ENCODE data around the gene TMEM182.

TMEM182 gene

DNA sequence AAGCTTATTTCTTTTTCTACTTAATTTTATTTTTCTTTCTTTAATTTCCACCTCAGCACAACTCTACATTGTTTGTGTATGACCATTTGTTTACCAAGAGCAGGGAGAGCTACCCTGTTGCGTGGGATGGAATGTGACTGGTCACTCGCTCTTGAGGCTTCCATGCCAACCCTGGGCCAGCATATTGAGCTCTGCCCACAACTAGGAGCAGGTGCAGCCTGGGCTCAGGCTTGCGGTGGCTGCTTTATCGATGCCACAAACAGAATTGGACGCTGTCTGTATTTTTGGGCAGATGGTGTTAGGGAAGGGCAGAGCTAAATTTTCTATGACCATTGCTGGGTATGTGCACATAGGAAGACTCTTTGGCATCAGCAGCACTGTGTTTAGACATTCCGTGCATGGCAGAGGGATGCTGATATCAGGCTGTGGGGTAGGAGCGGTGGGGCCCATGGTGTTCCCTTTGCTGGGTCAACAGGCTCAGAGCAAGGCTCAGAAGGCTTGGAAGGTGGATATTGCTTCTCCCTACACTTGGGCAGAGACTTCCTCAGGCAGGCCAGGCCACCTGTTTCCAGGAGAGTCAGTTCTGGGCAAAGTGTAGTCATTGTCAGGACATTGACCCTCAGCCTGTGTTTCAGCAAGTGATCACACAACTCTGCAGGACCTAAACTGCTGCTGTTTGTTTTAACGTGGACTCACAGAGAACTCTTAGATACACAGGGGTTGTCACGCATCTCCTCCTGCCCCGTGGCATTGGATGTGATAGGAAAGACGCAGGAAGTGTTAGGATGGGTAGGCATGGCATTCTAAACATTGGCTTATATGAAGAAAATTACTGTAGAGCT lies 40.2 kb downstream of the TMEM182 start:
- no peak for DNase-seq (ENCODE audit: low read depth)

- DNase-seq (ENCODE audit: low read depth): no peak
Measured at GRCh38 chr2:102803041-102803896, 41.4 kb downstream of the TMEM182 start.

- no peak for DNase-seq (ENCODE audit: low read depth)
Measured at GRCh38 chr2:102803897-102804217, 42.0 kb downstream of the TMEM182 start.

DNA sequence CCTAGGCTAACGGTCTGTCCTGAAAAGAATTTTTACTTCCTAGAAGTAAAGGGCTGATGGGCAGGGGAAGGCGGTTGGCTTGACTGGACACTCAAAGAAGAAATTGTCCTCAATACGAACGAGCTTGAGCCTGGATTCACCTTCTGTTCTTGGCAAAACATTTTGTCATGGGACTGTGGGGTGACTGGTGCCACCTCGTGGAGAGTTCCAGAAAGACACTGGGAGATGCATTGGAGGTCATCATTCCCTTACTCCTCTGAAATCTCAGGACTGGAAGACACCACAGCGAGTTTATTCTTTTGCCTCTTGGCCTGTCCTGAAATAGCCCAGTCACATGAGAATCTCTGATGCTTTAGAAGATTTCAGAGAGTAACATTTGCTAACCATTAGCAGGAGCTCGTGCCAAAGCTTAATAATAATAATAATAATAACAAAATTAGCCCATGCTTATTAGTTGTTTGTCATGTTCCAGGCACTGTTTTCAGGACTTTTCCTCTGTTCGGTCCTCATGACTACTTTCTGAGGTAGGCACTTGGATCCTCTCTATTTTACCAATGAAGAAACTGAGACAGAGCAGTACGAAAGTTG lies 44.5 kb downstream of the TMEM182 start:
- DNase-seq (ENCODE audit: low read depth): peak; percentile 22

DNA sequence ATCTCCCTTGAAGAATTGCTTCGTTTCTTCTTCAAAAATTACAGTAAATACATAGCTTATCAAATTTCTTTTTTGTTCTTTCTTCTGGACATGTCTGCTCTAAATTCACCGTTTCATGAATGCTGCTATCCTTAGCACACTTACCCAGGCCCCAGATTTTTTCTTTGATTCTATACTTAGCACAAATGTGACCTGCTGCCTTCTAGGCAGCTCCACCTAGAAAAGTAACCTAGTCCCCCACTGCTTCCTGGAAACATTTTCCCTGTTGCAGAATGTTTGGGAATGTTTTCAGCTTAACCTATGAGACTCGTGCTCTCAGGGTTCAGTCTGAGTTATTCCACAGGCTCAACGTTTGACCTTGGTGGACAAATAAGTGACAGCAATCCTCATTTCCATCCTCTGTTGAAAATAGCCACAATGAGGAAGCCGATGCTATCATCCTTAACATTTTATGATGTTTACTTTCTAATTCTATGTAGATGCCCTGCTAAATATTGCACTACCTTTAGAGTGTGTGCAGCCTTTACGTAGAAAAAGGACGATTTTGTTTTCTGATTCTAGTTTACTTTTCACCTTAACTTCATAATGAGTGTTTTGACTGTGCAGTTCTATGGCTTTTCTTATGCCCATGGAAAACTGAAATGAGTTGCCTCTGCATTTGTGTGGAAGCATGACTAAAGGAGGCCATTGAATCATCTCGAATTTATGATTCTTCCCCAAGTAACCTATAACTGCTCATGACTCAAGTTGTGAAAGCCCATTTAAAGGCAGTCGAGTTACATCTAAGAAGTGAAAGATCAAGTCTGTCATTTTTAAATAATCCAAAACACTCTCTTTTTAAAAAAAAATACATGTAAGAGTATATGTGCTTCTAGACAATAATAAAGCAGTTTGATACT lies 47.7 kb downstream of the TMEM182 start:
- DNase-seq (ENCODE audit: low read depth): no peak

DNA sequence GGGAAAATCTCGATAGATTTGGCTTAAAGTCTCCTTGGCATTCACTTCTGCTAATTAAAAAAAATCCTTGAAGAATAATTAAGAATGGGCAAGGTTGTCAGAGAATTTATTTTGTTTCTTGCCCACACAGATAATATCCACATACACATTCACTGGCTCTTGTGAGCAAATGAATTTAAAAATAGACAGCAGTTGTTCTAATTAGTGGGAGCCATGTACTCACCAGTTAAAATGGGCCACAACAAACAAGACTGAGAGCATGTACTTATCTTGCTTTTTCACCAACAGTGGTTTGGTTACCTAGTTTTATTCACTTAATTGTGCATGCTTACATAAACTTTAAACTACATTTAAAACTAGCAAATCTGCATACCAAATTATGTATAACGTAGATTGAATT lies 53.5 kb downstream of the TMEM182 start:
- DNase-seq (ENCODE audit: low read depth): no peak

GRCh38 chr2:102826904-102827303 lies 65.1 kb downstream of the TMEM182 start:
- no peak for DNase-seq (ENCODE audit: low read depth)

- DNase-seq (ENCODE audit: low read depth): no peak
Measured at GRCh38 chr2:102832789-102833188, 71.0 kb downstream of the TMEM182 start.

DNA sequence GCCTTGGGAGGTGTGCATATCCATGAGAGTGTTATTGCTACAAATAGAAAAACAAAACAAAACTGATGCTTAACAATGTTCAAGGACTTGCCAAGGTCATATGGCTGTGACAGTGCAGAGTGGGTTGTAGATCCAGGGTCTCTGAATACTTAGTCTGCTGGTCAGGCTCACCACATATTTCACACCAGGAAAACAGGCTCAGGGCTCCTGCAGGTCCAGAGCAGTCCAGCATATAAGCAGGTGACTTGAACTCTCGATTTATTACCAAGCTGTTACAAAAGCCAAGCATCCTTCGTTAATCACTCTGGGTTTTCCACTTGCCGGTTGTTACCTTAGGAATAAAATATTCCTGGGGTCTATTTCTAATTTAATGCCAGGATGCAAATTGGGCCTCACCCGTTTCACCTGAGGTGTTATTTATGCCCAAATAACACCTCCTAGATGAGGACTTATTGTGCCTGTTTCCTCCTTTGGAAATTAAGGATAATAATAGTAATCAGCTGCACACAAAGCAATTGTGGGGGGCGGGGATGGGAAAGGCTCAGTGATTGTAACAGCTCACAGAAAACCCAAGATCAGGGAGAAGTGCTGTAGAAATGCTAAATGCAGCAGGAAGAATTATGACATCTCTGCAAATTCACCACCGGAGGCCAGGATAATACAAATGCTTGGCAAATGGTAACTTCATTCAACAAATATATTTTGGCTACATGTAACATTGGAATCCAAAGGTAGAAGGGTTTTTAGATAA lies 72.9 kb downstream of the TMEM182 start:
- no peak for DNase-seq (ENCODE audit: low read depth)

DNA sequence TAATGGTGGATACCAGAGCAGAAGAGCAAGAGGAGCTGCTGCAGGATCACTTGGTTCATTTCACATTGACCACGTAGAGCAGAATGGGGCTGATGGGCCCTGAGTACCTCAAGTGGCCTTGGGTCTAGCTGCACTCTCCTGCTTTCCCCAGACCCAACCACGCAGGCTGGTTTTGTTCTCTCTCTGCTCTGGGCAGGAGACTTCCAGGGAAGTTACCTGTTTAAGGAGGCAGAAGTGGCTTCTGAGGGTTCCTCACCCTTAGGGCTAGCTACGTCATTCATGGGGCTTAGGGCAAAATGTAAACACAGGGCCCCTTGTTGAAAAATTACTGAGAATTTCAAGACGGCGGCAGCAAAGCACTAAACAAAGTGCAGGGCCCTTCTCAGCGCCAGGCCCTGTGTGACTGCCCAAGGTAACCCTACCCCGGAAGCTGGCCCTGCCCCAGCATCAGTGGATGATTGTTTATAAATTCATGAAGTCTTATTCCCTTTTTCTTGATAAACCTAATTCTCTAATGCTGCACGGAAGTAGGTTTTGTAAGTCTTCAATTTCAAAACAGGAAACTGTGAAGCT lies 75.9 kb downstream of the TMEM182 start:
- DNase-seq (ENCODE audit: low read depth): no peak

GRCh38 chr2:102839668-102840388 lies 78.0 kb downstream of the TMEM182 start:
- no peak for DNase-seq (ENCODE audit: low read depth)

DNA sequence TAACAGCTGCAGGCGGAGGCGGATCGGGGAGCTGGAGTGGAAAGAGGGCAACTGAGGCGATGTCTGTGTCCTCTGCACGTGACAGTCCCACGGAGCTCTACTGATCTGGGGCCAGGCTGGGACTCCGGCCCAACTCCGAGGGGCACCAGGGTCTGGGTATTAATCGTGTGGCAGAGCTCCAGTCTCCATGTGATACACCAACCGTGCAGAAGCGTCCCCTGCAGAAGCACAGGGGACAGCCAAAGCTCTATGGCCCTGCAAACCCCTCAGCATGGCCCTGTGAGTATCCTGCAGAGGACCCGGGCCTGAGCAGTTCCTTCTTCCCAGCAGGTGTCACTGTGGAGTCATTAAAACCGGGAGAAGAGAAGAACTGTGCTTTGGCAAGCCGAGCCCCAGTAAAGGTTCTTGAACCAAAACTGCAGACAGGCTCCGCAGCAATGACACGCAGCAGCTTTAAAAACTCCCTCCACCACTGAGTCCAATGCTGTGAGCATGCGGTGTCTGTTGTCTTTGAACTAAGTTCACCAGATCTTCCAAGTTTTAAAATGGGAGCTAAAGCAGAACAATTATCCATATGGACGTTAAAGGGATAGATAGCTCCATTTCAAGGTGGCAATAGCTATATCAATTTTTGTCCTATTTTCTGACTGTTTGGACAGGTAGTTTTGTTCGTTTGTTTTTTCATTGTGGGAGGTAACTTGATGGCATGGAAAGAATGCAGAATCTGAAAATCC lies 79.4 kb downstream of the TMEM182 start:
- DNase-seq (ENCODE audit: low read depth): no peak

- no peak for DNase-seq (ENCODE audit: low read depth)
Measured at GRCh38 chr2:102843764-102844443, 82.1 kb downstream of the TMEM182 start.

GRCh38 chr2:102844911-102845310 lies 83.1 kb downstream of the TMEM182 start:
- no peak for DNase-seq (ENCODE audit: low read depth)

- peak; percentile 48 for DNase-seq (ENCODE audit: low read depth)
Measured at GRCh38 chr2:102848366-102848839, 86.6 kb downstream of the TMEM182 start.

DNA sequence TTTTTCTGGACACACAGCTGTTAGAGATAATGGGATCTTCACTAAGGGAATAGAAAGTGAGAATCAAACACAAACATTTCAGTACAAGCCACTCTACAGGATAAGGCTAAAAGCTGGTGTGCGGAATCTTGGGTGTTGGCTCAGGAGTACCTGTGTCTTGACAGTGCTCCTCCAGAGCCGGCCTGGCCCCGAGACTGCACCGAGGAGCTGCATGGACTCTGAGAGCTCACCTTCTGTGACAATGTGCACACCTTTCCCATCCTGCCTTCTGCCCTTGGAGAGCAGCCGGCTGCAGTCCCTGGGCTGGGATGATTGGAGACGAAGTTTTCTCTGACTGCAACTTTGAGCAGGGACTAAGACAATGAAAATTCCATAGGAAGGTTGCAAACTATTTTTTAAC lies 89.1 kb downstream of the TMEM182 start:
- DNase-seq (ENCODE audit: low read depth): no peak

- no peak for DNase-seq (ENCODE audit: low read depth)
Measured at GRCh38 chr2:102852867-102853266, 91.0 kb downstream of the TMEM182 start.

All from HS-5 (cell line).